PC-3 (cell line): ENCODE results near the gene SDK1. TPM values are rescaled to one million over a fixed set of nuclear protein-coding genes. Genes with fewer than 3 reads are reported as not detected.

Experiments used
- ATAC-seq: fragments of 200-7000 bp; cut with Tn5 transposase; 2 replicates; pipeline ENCODE4 v1.9.1; 2020; ENCODE audit warnings: mild to moderate bottlenecking, moderate library complexity
- BruUV-seq: library from RNA; stranded (reverse); fragments of 400-500 nt; replicated peaks from 2 replicates; lab custom pipeline; 2021; lab: Mats Ljungman, UMichigan
- CTCF ChIA-PET: fragments of 300-600 bp; sonication (Branson Sonifier 250); formaldehyde crosslinking; loops from one replicate; lab custom pipeline; 2022; ENCODE audit warnings: antibody characterized with exemption; lab: Charles Lee
- POLR2A ChIA-PET: fragments of 300-600 bp; sonication (Branson Sonifier 250); formaldehyde crosslinking; loops from one replicate; lab custom pipeline; 2022; ENCODE audit warnings: antibody characterized with exemption; ENCODE audit not compliant: unreplicated experiment; lab: Charles Lee
- DNase-seq: peaks from one replicate; pipeline ENCODE4 v3.0.0-alpha.2; 2015
- H2AFZ ChIP-seq: fragments of 300-600 bp; sonication (generic); 2 replicates; pipeline ENCODE4 v1.6.0; 2016; ENCODE audit warnings: antibody characterized with exemption, low read length
- H3F3A ChIP-seq: fragments of 300-600 bp; sonication (generic); one replicate; pipeline ENCODE4 v1.6.0; 2017; ENCODE audit warnings: antibody characterized with exemption, low read length, control low read depth, mild to moderate bottlenecking; ENCODE audit not compliant: unreplicated experiment
- H3K27ac ChIP-seq: fragments of 300-600 bp; sonication (generic); 2 replicates; pipeline ENCODE4 v1.5.1; 2016; ENCODE audit warnings: mild to moderate bottlenecking, low read length
- H3K27me3 ChIP-seq: fragments of 300-600 bp; sonication (generic); 2 replicates; pipeline ENCODE4 v1.6.1; 2016; ENCODE audit warnings: low read length, mixed read lengths
- H3K36me3 ChIP-seq: fragments of 300-600 bp; sonication (generic); 2 replicates; pipeline ENCODE4 v1.6.1; 2016; ENCODE audit warnings: low read depth, mixed run types, low read length, mixed read lengths
- H3K4me1 ChIP-seq: fragments of 300-600 bp; sonication (generic); 2 replicates; pipeline ENCODE4 v1.5.1; 2016; ENCODE audit warnings: low read length; ENCODE audit not compliant: insufficient read depth
- H3K4me2 ChIP-seq: fragments of 300-600 bp; sonication (generic); 2 replicates; pipeline ENCODE4 v1.6.0; 2016; ENCODE audit warnings: low read length
- H3K4me3 ChIP-seq: fragments of 300-600 bp; sonication (generic); 2 replicates; pipeline ENCODE4 v1.5.1; 2016; ENCODE audit warnings: mild to moderate bottlenecking, low read length, mixed read lengths
- H3K79me2 ChIP-seq: fragments of 300-600 bp; sonication (generic); 2 replicates; pipeline ENCODE4 v1.6.1; 2017; ENCODE audit warnings: low read length, mixed read lengths
- H3K9ac ChIP-seq: fragments of 300-600 bp; sonication (generic); 2 replicates; pipeline ENCODE4 v1.6.0; 2016; ENCODE audit warnings: mild to moderate bottlenecking, low read length
- H3K9me2 ChIP-seq: fragments of 300-600 bp; sonication (generic); replicated peaks from 2 replicates; pipeline ENCODE4 v1.6.1; 2016; ENCODE audit warnings: mixed run types, low read length, mixed read lengths
- H3K9me3 ChIP-seq: fragments of 300-600 bp; sonication (generic); 2 replicates; pipeline ENCODE4 v1.6.1; 2016; ENCODE audit warnings: low read length, mixed read lengths
- H4K20me1 ChIP-seq: fragments of 300-600 bp; sonication (generic); 2 replicates; pipeline ENCODE4 v1.6.1; 2016; ENCODE audit warnings: low read length, mixed read lengths
- CTCF ChIP-seq: fragments of 300-600 bp; sonication (generic); conservative IDR thresholded peaks from 2 replicates; pipeline ENCODE4 v1.5.1; 2017; ENCODE audit warnings: antibody characterized with exemption, low read depth, mild to moderate bottlenecking, low read length
- EZH2 ChIP-seq: fragments of 300-600 bp; sonication (generic); IDR thresholded peaks from one replicate; pipeline ENCODE4 v1.6.1; 2017; ENCODE audit warnings: antibody characterized with exemption, mild to moderate bottlenecking, low read length; ENCODE audit not compliant: unreplicated experiment
- EZH2phosphoT487 ChIP-seq: fragments of 300-600 bp; sonication (generic); IDR thresholded peaks from 2 replicates; pipeline ENCODE4 v1.6.1; 2018; ENCODE audit warnings: mild to moderate bottlenecking, antibody characterized with exemption, low read length, borderline replicate concordance
- intact Hi-C: fragments of 100-400 bp; cut with micrococcal nuclease; formaldehyde crosslinking; loops from 2 replicates; pipeline ENCODE4 v1.9.0; 2023
- total RNA-seq: library from RNA; depleted of rRNA; stranded (reverse); fragments of >200 nt; gene quantifications from 2 replicates; pipeline ENCODE4 v1.2.3, GENCODE V29; 2014

Gene SDK1
- total RNA-seq, 1 experiment from 2014 or later: 2.8 TPM

GRCh38 chr7:3277604-3278572, 23.2 kb upstream of the SDK1 start:
- Histone ChIP-seq H3K4me3 (no peak overlapping the region), H3F3A (no peaks in the 10 kb centered on the region), H3K79me2 (no peaks in the 10 kb centered on the region), H3K4me1 (peaks cover 5% of the 10 kb centered on the region), H3K27ac (no peak overlapping the region), H3K9me2 (no peaks in the 10 kb centered on the region), H3K4me2 (no peak overlapping the region), H3K9me3 (no peaks in the 10 kb centered on the region), H3K27me3 (no peaks in the 10 kb centered on the region), H3K36me3 (no peaks in the 10 kb centered on the region), H2AFZ (no peak overlapping the region), H4K20me1 (no peaks in the 10 kb centered on the region), H3K9ac (no peak overlapping the region)
- ChIA-PET POLR2A (no interaction called here), CTCF (no interaction called here)
- intact Hi-C loops: no loop called here
- BruUV-seq: no TSS peak
- DNase-seq: no peak
- no peak for ATAC-seq
- TF ChIP-seq EZH2 (no peak), EZH2phosphoT487 (no peak), CTCF (no peak)

GRCh38 chr7:3279147-3279818, 21.8 kb upstream of the SDK1 start:
- H2AFZ ChIP-seq: no peak overlapping the region
- ATAC-seq: no peak
- CTCF ChIA-PET: no interaction called here

More at GRCh38 chr7:3279147-3279818, 21.8 kb upstream of the SDK1 start:
- DNase-seq: no peak
- H3K4me1 ChIP-seq: no peaks in the 10 kb centered on the region
- H3K9me3 ChIP-seq: no peaks in the 10 kb centered on the region
- intact Hi-C loops: no loop called here
- no TSS peak for BruUV-seq
- no peak overlapping the region for H3K4me3 ChIP-seq
- H3K27ac ChIP-seq: no peak overlapping the region
- no peaks in the 10 kb centered on the region for H3F3A ChIP-seq
- H3K79me2 ChIP-seq: no peaks in the 10 kb centered on the region
- no peak overlapping the region for H3K9ac ChIP-seq
- H3K4me2 ChIP-seq: no peak overlapping the region
- H3K36me3 ChIP-seq: no peaks in the 10 kb centered on the region
- H4K20me1 ChIP-seq: no peaks in the 10 kb centered on the region
- no peak for TF ChIP-seq CTCF
- no peak for TF ChIP-seq EZH2phosphoT487
- no peak for TF ChIP-seq EZH2
- no peaks in the 10 kb centered on the region for H3K27me3 ChIP-seq
- H3K9me2 ChIP-seq: no peaks in the 10 kb centered on the region
- POLR2A ChIA-PET: no interaction called here
